Calu3 (cell line): Measurements from ENCODE around the gene PI4KA. TPM values are rescaled to one million over a fixed set of nuclear protein-coding genes. Genes with fewer than 3 reads are reported as not detected.

Experiments used
- BruUV-seq: library from RNA; stranded (reverse); fragments of 400-500 nt; replicated peaks from 2 replicates; lab custom pipeline; 2021; lab: Mats Ljungman, UMichigan
- CTCF ChIA-PET: fragments of 300-600 bp; sonication (Branson Sonifier 250); formaldehyde crosslinking; loops from one replicate; lab custom pipeline; 2022; ENCODE audit warnings: antibody characterized with exemption; lab: Charles Lee
- DNase-seq: peaks from one replicate; pipeline ENCODE4 v3.0.0; 2022
- H3K27ac Mint-ChIP-seq: one replicate; pipeline ENCODE4 v1.8.0; 2022; ENCODE audit warnings: mixed read lengths; ENCODE audit not compliant: unreplicated experiment
- H3K27me3 Mint-ChIP-seq: one replicate; pipeline ENCODE4 v1.8.0; 2022; ENCODE audit warnings: mixed read lengths; ENCODE audit not compliant: unreplicated experiment
- H3K36me3 Mint-ChIP-seq: one replicate; pipeline ENCODE4 v1.8.0; 2022; ENCODE audit warnings: mild to moderate bottlenecking, moderate library complexity, mixed read lengths; ENCODE audit not compliant: insufficient read depth, unreplicated experiment
- H3K4me1 Mint-ChIP-seq: one replicate; pipeline ENCODE4 v1.8.0; 2022; ENCODE audit warnings: mild to moderate bottlenecking, low read depth, mixed read lengths; ENCODE audit not compliant: unreplicated experiment
- H3K4me3 Mint-ChIP-seq: one replicate; pipeline ENCODE4 v1.8.0; 2022; ENCODE audit warnings: mild to moderate bottlenecking, low read depth, moderate library complexity, mixed read lengths; ENCODE audit not compliant: unreplicated experiment
- H3K9me3 Mint-ChIP-seq: one replicate; pipeline ENCODE4 v1.8.0; 2022; ENCODE audit warnings: low read depth, mixed read lengths; ENCODE audit not compliant: unreplicated experiment
- intact Hi-C: fragments of 100-400 bp; cut with micrococcal nuclease; formaldehyde crosslinking; loops from one replicate; pipeline ENCODE4 v1.10.0; 2022; ENCODE audit not compliant: unreplicated experiment
- total RNA-seq: library from RNA; stranded (reverse); gene quantifications from 2 replicates; pipeline ENCODE4 v1.2.3, GENCODE V29; 2022
- TF ChIP-seq, protein P1 (sequence below): fragments of 200-600 bp; IDR thresholded peaks from one replicate; pipeline ENCODE4 v1.8.0; 2022; ENCODE audit warnings: antibody characterized with exemption; ENCODE audit not compliant: unreplicated experiment

PI4KA gene
- total RNA-seq, 1 experiment from 2014 or later: 77.9 TPM

DNA sequence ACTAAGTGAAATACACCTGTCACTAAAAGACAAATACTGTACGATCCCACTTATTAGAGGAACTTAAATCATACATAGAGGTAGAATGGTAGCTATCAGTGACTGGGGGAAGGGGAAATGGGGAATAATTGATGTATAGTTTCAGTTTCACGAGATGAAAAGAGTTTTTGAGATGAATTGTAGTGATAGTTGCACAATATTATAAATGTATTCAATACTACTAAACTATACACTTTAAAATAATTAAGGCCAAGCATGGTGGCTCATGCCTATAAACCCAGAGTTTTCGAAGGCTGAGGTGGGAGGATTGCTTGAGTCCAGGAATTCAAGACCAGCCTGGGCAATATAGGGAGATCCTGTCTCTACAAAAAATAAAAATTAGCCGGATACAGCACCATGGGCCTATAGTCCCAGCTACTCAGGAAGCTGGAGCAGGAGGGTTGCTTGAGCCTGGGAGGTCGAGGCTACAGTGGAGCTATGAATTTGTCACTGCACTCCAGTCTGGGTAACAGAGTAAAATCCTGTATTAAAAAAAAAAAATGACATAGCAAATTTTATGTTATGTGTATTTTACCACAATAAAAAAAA lies 44.3 kb downstream of the PI4KA start:
- no peaks in the 10 kb centered on the region for H3K27me3 Mint-ChIP-seq
- intact Hi-C loops: no loop called here
- TF ChIP-seq, protein P1, sequence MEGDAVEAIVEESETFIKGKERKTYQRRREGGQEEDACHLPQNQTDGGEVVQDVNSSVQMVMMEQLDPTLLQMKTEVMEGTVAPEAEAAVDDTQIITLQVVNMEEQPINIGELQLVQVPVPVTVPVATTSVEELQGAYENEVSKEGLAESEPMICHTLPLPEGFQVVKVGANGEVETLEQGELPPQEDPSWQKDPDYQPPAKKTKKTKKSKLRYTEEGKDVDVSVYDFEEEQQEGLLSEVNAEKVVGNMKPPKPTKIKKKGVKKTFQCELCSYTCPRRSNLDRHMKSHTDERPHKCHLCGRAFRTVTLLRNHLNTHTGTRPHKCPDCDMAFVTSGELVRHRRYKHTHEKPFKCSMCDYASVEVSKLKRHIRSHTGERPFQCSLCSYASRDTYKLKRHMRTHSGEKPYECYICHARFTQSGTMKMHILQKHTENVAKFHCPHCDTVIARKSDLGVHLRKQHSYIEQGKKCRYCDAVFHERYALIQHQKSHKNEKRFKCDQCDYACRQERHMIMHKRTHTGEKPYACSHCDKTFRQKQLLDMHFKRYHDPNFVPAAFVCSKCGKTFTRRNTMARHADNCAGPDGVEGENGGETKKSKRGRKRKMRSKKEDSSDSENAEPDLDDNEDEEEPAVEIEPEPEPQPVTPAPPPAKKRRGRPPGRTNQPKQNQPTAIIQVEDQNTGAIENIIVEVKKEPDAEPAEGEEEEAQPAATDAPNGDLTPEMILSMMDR: no peak
- no peaks in the 10 kb centered on the region for H3K4me1 Mint-ChIP-seq
- BruUV-seq: no TSS peak
- CTCF ChIA-PET: no interaction called here
- peaks cover 38% of the 10 kb centered on the region for H3K36me3 Mint-ChIP-seq
- no peak for DNase-seq
- H3K9me3 Mint-ChIP-seq: no peaks in the 10 kb centered on the region
- H3K27ac Mint-ChIP-seq: no peak overlapping the region
- no peak overlapping the region for H3K4me3 Mint-ChIP-seq

DNA sequence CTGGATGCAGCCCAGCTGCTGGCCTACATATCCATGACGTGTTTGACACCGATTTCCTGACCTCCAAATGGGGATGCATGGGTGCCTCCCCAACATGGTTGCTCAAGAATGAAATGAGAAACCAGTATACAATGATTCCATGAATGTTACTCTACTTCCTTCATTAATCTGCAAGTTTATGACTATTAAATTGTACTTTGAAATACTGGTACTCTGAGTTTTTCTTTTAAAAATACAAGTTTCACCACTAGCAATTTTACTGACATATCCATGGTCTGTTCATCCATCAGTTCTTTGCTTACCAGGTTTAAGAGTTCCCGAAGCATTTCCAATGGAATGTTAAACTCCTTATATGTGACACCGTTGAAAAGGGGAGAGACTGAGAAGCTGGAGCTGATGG lies 45.6 kb downstream of the PI4KA start:
- intact Hi-C loops: no loop called here
- DNase-seq: no peak
- Mint-ChIP-seq H3K9me3 (no peaks in the 10 kb centered on the region), H3K36me3 (peaks cover 38% of the 10 kb centered on the region), H3K4me1 (no peaks in the 10 kb centered on the region), H3K27ac (no peak overlapping the region), H3K4me3 (no peak overlapping the region), H3K27me3 (no peaks in the 10 kb centered on the region)
- CTCF ChIA-PET: no interaction called here
- no TSS peak for BruUV-seq
- TF ChIP-seq, protein P1: no peak

DNA sequence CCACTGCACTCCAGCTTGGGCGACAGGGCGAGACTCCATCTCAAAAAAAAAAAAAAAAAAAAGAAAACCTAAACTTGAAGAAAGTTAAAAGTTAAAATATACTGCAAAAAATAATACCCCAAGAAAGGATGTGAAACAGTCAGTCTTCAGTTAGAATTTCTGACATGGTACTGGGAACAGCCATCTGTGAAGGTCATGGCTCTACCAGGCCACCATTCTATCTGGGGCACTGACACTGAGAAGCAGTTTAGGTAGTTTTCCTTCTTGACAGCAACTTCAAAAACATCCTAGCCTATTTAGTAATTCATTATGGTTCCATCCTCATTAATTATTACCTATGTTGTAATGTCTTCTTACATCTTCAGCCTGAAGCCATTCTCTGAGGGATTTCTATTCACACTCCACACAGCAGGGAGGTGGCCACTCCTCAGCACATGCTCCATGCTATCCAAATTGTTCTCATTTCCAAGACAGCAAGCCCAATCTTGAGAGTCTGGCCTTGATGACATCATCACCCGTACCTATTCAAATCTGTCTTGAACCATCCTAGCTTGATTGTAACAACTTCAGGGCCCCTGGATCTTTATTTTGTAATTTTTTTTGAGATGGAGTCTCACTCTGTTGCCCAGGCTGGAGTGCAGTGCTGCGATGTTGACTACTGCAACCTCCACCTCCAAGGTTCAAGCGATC lies 46.5 kb downstream of the PI4KA start:
- Mint-ChIP-seq H3K27me3 (no peaks in the 10 kb centered on the region), H3K4me3 (no peak overlapping the region), H3K27ac (no peak overlapping the region), H3K36me3 (peaks cover 47% of the 10 kb centered on the region), H3K9me3 (no peaks in the 10 kb centered on the region), H3K4me1 (no peaks in the 10 kb centered on the region)
- DNase-seq: no peak
- no TSS peak for BruUV-seq
- CTCF ChIA-PET: no interaction called here
- TF ChIP-seq, protein P1: no peak
- intact Hi-C loops: no loop called here

DNA sequence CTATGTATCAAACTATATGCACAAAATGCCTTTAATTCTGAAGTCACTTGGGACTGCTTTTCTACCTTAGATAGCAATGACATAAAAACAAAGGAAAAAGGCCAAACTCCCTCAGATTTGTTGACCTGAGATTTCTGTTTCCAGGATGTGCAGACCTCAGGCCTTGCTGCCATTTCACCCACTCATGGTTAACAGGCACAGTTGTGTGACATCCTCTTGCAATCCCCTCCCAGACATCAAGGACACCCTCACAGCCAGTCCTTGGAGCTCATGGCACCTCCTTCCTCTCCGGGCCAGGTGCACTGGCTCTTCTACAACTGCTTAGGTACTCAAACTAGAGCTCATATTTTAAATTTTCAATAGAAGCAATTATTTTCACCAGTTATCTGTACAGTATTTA lies 47.4 kb downstream of the PI4KA start:
- H3K36me3 Mint-ChIP-seq: peaks cover 49% of the 10 kb centered on the region
- CTCF ChIA-PET: interaction anchor here (0.7 kb wide), 1 partner anchor 241 kb away, joined by 4 read pairs; no protein-coding TSS in a partner anchor
- H3K27ac Mint-ChIP-seq: no peak overlapping the region
- no TSS peak for BruUV-seq
- no peaks in the 10 kb centered on the region for H3K9me3 Mint-ChIP-seq
- DNase-seq: no peak
- no peaks in the 10 kb centered on the region for H3K27me3 Mint-ChIP-seq
- intact Hi-C loops: no loop called here
- no peak overlapping the region for H3K4me3 Mint-ChIP-seq
- H3K4me1 Mint-ChIP-seq: no peaks in the 10 kb centered on the region
- TF ChIP-seq, protein P1: no peak
